GM12873 (cell line): Measurements from ENCODE around the gene ABLIM2.

Source experiments
- CTCF ChIP-seq: IDR thresholded peaks from 2 replicates; pipeline ENCODE4 v1.5.1; 2012; ENCODE audit warnings: low read depth, mild to moderate bottlenecking, moderate library complexity, low read length, control low read depth; ENCODE audit not compliant: insufficient read depth; ENCODE audit errors: missing control alignments

ABLIM2 gene

GRCh38 chr4:8202108-8203051 is 43.8 kb upstream of the ABLIM2 start:
- TF ChIP-seq CTCF, result no peak

GRCh38 chr4:8201321-8201781 is 42.7 kb upstream of the ABLIM2 start:
- TF ChIP-seq CTCF, result no peak

GRCh38 chr4:8200302-8200975 is 41.8 kb upstream of the ABLIM2 start:
- no peak for TF ChIP-seq CTCF

- no peak for TF ChIP-seq CTCF
These were observed 41.1 kb upstream of the ABLIM2 start for GRCh38 chr4:8199594-8200301.

GRCh38 chr4:8198906-8199593 is 40.4 kb upstream of the ABLIM2 start, which contains the start of gene SH3TC1:
SH3TC1 (plus strand) TSS chr4:8199290; CDS start chr4:8205195, 5,905 bp downstream.
- no peak for TF ChIP-seq CTCF

- TF ChIP-seq CTCF, result no peak
These were observed 39.7 kb upstream of the ABLIM2 start for GRCh38 chr4:8198206-8198905.
